K562 (cell line): ENCODE measurements around the gene MPC2. TPM values are rescaled to one million over a fixed set of nuclear protein-coding genes. Genes with fewer than 3 reads are reported as not detected.

Experiments
- ARID1B ChIP-seq: fragments of 450-650 bp; IDR thresholded peaks from 2 replicates; pipeline ENCODE4 v1.6.1; 2016; ENCODE audit warnings: antibody characterized with exemption, mild to moderate bottlenecking, inconsistent platforms
- ARID4B ChIP-seq: sonication (generic); formaldehyde crosslinking; IDR thresholded peaks from 2 replicates; pipeline ENCODE4 v1.8.0; 2022; ENCODE audit warnings: mild to moderate bottlenecking, missing genetic modification reagents
- CBX5 ChIP-seq: IDR thresholded peaks from 2 replicates; pipeline ENCODE4 v1.6.1; 2014; ENCODE audit warnings: low read depth, borderline replicate concordance
- CC2D1A ChIP-seq: fragments of 450-650 bp; IDR thresholded peaks from 2 replicates; pipeline ENCODE4 v1.6.1; 2017; ENCODE audit warnings: mild to moderate bottlenecking
- DACH1 ChIP-seq: fragments of 450-650 bp; IDR thresholded peaks from 2 replicates; pipeline ENCODE4 v1.6.1; 2018; ENCODE audit not compliant: partially characterized antibody
- ELF1 ChIP-seq: fragments of 200-800 bp; sonication (Bioruptor generic); IDR thresholded peaks from 2 replicates; pipeline ENCODE4 v1.6.1; 2016; ENCODE audit warnings: missing genetic modification characterization, missing compliant biosample characterization
- FOXJ2 ChIP-seq: fragments of 200-800 bp; sonication (Bioruptor generic); IDR thresholded peaks from 2 replicates; pipeline ENCODE4 v1.6.1; 2016; ENCODE audit warnings: missing genetic modification characterization, missing compliant biosample characterization
- GATAD2A ChIP-seq: fragments of 450-650 bp; IDR thresholded peaks from 2 replicates; pipeline ENCODE4 v1.6.1; 2017
- HNRNPK ChIP-seq: fragments of 200-400 bp; formaldehyde crosslinking; IDR thresholded peaks from one replicate; pipeline ENCODE4 v1.6.1; 2018; ENCODE audit warnings: mild to moderate bottlenecking, low read depth, low read length; ENCODE audit not compliant: poor library complexity, severe bottlenecking
- HNRNPL ChIP-seq: fragments of 200-400 bp; formaldehyde crosslinking; IDR thresholded peaks from 2 replicates; pipeline ENCODE4 v1.6.1; 2017; ENCODE audit warnings: low read depth, mild to moderate bottlenecking, low read length
- ILF3 ChIP-seq: fragments of 450-650 bp; IDR thresholded peaks from 2 replicates; pipeline ENCODE4 v1.6.1; 2018; ENCODE audit warnings: antibody characterized with exemption, mild to moderate bottlenecking, moderate library complexity, borderline replicate concordance
- KLF16 ChIP-seq: IDR thresholded peaks from 2 replicates; pipeline ENCODE4 v1.6.1; 2016; ENCODE audit warnings: antibody characterized with exemption
- MCM3 ChIP-seq: fragments of 450-650 bp; IDR thresholded peaks from 2 replicates; pipeline ENCODE4 v1.6.1; 2016
- NFATC3 ChIP-seq: fragments of 450-650 bp; IDR thresholded peaks from 2 replicates; pipeline ENCODE4 v1.6.1; 2017; ENCODE audit warnings: mild to moderate bottlenecking
- NRF1 ChIP-seq, 2 experiments: fragments of 450-650 bp; IDR thresholded peaks in 1 of 2; conservative IDR thresholded peaks in 1 of 2; 2 replicates each; pipeline ENCODE4 v1.6.1; 2014; ENCODE audit warnings: mild to moderate bottlenecking in 2 of 2
- PTBP1 ChIP-seq: fragments of 200-400 bp; formaldehyde crosslinking; IDR thresholded peaks from 2 replicates; pipeline ENCODE4 v1.6.1; 2017; ENCODE audit warnings: low read depth, low read length
- PTRF ChIP-seq: fragments of 450-650 bp; IDR thresholded peaks from 2 replicates; pipeline ENCODE4 v1.6.1; 2016; ENCODE audit warnings: mild to moderate bottlenecking, missing genetic modification characterization, missing compliant biosample characterization
- RNF2 ChIP-seq: sonication (generic); IDR thresholded peaks from 2 replicates; pipeline ENCODE4 v1.6.1; 2016
- RUNX1 ChIP-seq: sonication (generic); IDR thresholded peaks from 2 replicates; pipeline ENCODE4 v1.6.1; 2016; ENCODE audit warnings: antibody characterized with exemption, low read depth
- SRSF1 ChIP-seq: fragments of 200-400 bp; formaldehyde crosslinking; IDR thresholded peaks from 2 replicates; pipeline ENCODE4 v1.6.1; 2017; ENCODE audit warnings: mild to moderate bottlenecking, low read depth, low read length, moderate library complexity
- TARDBP ChIP-seq: fragments of 450-650 bp; IDR thresholded peaks from 2 replicates; pipeline ENCODE4 v1.6.1; 2016
- TEAD4 ChIP-seq, 2 experiments: sonication (generic) in 1 of 2; formaldehyde crosslinking in 1 of 2; IDR thresholded peaks; 2 replicates each; pipeline versions ENCODE4 v1.6.1 to v1.8.0; 2012 to 2022; ENCODE audit warnings: borderline replicate concordance in 1 of 2, inconsistent platforms in 1 of 2, low read length in 1 of 2, mild to moderate bottlenecking in 1 of 2, missing genetic modification reagents in 1 of 2
- ZBTB5 ChIP-seq: fragments of 450-650 bp; IDR thresholded peaks from 2 replicates; pipeline ENCODE4 v1.6.1; 2017; ENCODE audit warnings: antibody characterized with exemption
- ZFPM2 ChIP-seq: fragments of 250-450 bp; sonication (Bioruptor Pico); IDR thresholded peaks from 2 replicates; pipeline ENCODE4 v1.5.1; 2022; ENCODE audit warnings: mild to moderate bottlenecking
- ZNF12 ChIP-seq: sonication (generic); formaldehyde crosslinking; IDR thresholded peaks from 2 replicates; pipeline ENCODE4 v1.4.0; 2020; ENCODE audit warnings: mild to moderate bottlenecking, missing genetic modification reagents
- ZNF224 ChIP-seq: sonication (generic); formaldehyde crosslinking; IDR thresholded peaks from 2 replicates; pipeline ENCODE4 v1.8.0; 2022; ENCODE audit warnings: mild to moderate bottlenecking, missing genetic modification reagents
- ZNF274 ChIP-seq: IDR thresholded peaks from 2 replicates; pipeline ENCODE4 v1.6.1; 2011; ENCODE audit warnings: low read depth, mild to moderate bottlenecking, low read length, moderate library complexity, borderline replicate concordance
- polyA plus RNA-seq, 8 experiments: library from polyadenylated mRNA; depleted of rRNA in 4 of 8; stranded (reverse) in 5 of 8; unstranded in 3 of 8; fragments of >200 nt; fragmentation: Nextera tagmentation in 2 of 8; fragmentation: Illumina TruSeq in 1 of 8; extraction: Ambion mirVana in 2 of 8; extraction: Trizol in 1 of 8; gene quantifications; 2 replicates each; pipeline versions ENCODE4 v1.2.1 to v1.2.3, GENCODE V29; 2011 to 2014; ENCODE audit warnings: inconsistent platforms in 1 of 8, missing spikeins in 1 of 8
- total RNA-seq, 7 experiments: library from RNA; depleted of rRNA in 6 of 7; stranded (reverse); fragments of >200 nt in 6 of 7; fragmentation: Illumina TruSeq in 2 of 7; extraction: Trizol in 2 of 7; gene quantifications; 2 replicates each; pipeline versions ENCODE4 v1.2.1 to v1.2.3, GENCODE V29; 2011 to 2021; ENCODE audit warnings: low replicate concordance in 1 of 7

MPC2 gene
- total and polyA plus RNA-seq, 9 of the 15 experiments (the other 6 are each of a cell fraction or from before 2014, with no cell fraction given), result 70.7 to 179 (median 144) TPM

- TF ChIP-seq CC2D1A (peak; percentile 94), ILF3 (no peak), ZNF12 (CRISPR knock-in tag) (no peak), ARID1B (peak; percentile 98), HNRNPL (no peak), CBX5 (no peak), SRSF1 (no peak), ARID4B (CRISPR knock-in tag) (peak; percentile 93), RNF2 (peak; percentile 97), ZBTB5 (no peak; the same call in 1 of the 2 replicates), ELF1 (tag) (peak; percentile 46; the same call in 1 of the 2 replicates), TEAD4 (IDR thresholded peaks at IDR 0.05; ENCODE audit: low read length) (peak; percentile 93), TEAD4 (CRISPR knock-in tag; IDR thresholded peaks at IDR 0.05; ENCODE audit: borderline replicate concordance) (no peak), HNRNPK (no peak), RUNX1 (no peak; the same call in 1 of the 2 replicates), PTBP1 (no peak), NRF1 (conservative IDR thresholded peaks at IDR 0.05 in 1 of 2, IDR thresholded peaks at IDR 0.05 in 1 of 2) (peak; percentile 83 to 87), TARDBP (peak; percentile 57; the same call in 1 of the 2 replicates), DACH1 (no peak), NFATC3 (peak; percentile 78; the same call in 1 of the 2 replicates), KLF16 (peak; percentile 73), PTRF (tag) (peak; percentile 42; the same call in 1 of the 2 replicates), ZNF224 (no peak), FOXJ2 (no peak), GATAD2A (no peak), MCM3 (no peak), ZNF274 (no peak), ZFPM2 (CRISPR knock-in tag) (no peak)
Measured at GRCh38 chr1:167984886-167985489, 48.1 kb upstream of the MPC2 start (continued).
